GM18873 (cell line): Measurements from ENCODE around the gene MLN.
"Not testable (repeated sequence)": the region's sequence is repeated elsewhere in the genome, so short reads cannot be mapped to it uniquely, and the experiment has no call there.

Source experiments
- ATAC-seq: cut with Tn5 transposase; IDR thresholded peaks from one replicate; pipeline ENCODE4 v1.9.1; 2021; ENCODE audit warnings: mild to moderate bottlenecking, moderate library complexity, moderate number of reproducible peaks; ENCODE audit not compliant: unreplicated experiment, low FRiP score

MLN gene

GRCh38 chr6:33836806-33837469, 33.1 kb upstream of the MLN start:
- ATAC-seq = no peak

GRCh38 chr6:33834401-33835392, 30.9 kb upstream of the MLN start:
- ATAC-seq = no peak

- ATAC-seq = no peak
Observed at GRCh38 chr6:33833599-33833998, 29.8 kb upstream of the MLN start.

- not testable (repeated sequence) for ATAC-seq
Observed at GRCh38 chr6:33832831-33833230, 29.0 kb upstream of the MLN start.

- ATAC-seq = not testable (repeated sequence)
Observed at GRCh38 chr6:33831725-33832124, 27.9 kb upstream of the MLN start.

GRCh38 chr6:33830635-33831240, 26.9 kb upstream of the MLN start:
- no peak for ATAC-seq

GRCh38 chr6:33828764-33829731, 25.2 kb upstream of the MLN start:
- ATAC-seq = no peak

- ATAC-seq = no peak
Observed at GRCh38 chr6:33828452-33828763, 24.6 kb upstream of the MLN start.

- ATAC-seq = no peak
Observed at GRCh38 chr6:33827546-33828451, 24.0 kb upstream of the MLN start.

GRCh38 chr6:33826537-33826936, 22.7 kb upstream of the MLN start:
- no peak for ATAC-seq

- no peak for ATAC-seq
Observed at GRCh38 chr6:33824461-33825154, 20.8 kb upstream of the MLN start.

GRCh38 chr6:33823806-33824205, 20.0 kb upstream of the MLN start:
- ATAC-seq = no peak

- no peak for ATAC-seq
Observed at GRCh38 chr6:33822575-33823395, 19.0 kb upstream of the MLN start.

GRCh38 chr6:33820784-33821520, 17.1 kb upstream of the MLN start:
- ATAC-seq = no peak

- ATAC-seq = no peak
Observed at GRCh38 chr6:33820243-33820642, 16.4 kb upstream of the MLN start.

GRCh38 chr6:33819021-33819420, 15.2 kb upstream of the MLN start:
- ATAC-seq = no peak

GRCh38 chr6:33818293-33818692, 14.5 kb upstream of the MLN start:
- no peak for ATAC-seq
